ENCODE measurements around the gene TBK1. TPM values are rescaled to one million over a fixed set of nuclear protein-coding genes. Genes with fewer than 3 reads are reported as not detected.
"Not testable (repeated sequence)": the region's sequence is repeated elsewhere in the genome, so short reads cannot be mapped to it uniquely, and the experiment has no call there.

Gene TBK1
- total RNA-seq, 1 experiment from 2014 or later: 26.2 TPM

GRCh38 chr12:64538121-64538520 lies 86.2 kb downstream of the TBK1 start:
- ChIA-PET CTCF (no interaction called here), POLR2A (ENCODE audit: unreplicated experiment) (interaction anchor here (0.6 kb wide), 1 partner anchor 11 kb away, joined by 4 read pairs; no protein-coding TSS in a partner anchor)
- Histone ChIP-seq H3F3A (ENCODE audit: insufficient read depth, low read depth) (no peaks in the 10 kb centered on the region), H3K4me1 (replicated peaks; ENCODE audit: insufficient read depth) (no peaks in the 10 kb centered on the region), H2AFZ (no peak overlapping the region), H3K4me2 (no peak overlapping the region), H3K27me3 (ENCODE audit: insufficient read depth, low read depth) (no peaks in the 10 kb centered on the region), H3K36me3 (ENCODE audit: low read depth) (no peaks in the 10 kb centered on the region), H3K9me2 (ENCODE audit: insufficient read depth) (no peaks in the 10 kb centered on the region), H3K27ac (no peak overlapping the region), H3K4me3 (no peak overlapping the region), H3K79me2 (ENCODE audit: low read depth) (no peaks in the 10 kb centered on the region), H3K9me3 (ENCODE audit: insufficient read depth, low read depth) (no peaks in the 10 kb centered on the region), H4K20me1 (ENCODE audit: insufficient read depth) (no peaks in the 10 kb centered on the region)
- no peak for DNase-seq
- intact Hi-C loops (cut with micrococcal nuclease; ENCODE audit: unreplicated experiment): no loop called here
- TF ChIP-seq, protein P1, sequence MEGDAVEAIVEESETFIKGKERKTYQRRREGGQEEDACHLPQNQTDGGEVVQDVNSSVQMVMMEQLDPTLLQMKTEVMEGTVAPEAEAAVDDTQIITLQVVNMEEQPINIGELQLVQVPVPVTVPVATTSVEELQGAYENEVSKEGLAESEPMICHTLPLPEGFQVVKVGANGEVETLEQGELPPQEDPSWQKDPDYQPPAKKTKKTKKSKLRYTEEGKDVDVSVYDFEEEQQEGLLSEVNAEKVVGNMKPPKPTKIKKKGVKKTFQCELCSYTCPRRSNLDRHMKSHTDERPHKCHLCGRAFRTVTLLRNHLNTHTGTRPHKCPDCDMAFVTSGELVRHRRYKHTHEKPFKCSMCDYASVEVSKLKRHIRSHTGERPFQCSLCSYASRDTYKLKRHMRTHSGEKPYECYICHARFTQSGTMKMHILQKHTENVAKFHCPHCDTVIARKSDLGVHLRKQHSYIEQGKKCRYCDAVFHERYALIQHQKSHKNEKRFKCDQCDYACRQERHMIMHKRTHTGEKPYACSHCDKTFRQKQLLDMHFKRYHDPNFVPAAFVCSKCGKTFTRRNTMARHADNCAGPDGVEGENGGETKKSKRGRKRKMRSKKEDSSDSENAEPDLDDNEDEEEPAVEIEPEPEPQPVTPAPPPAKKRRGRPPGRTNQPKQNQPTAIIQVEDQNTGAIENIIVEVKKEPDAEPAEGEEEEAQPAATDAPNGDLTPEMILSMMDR (conservative IDR thresholded peaks at IDR 0.05): no peak
- no peak for TF ChIP-seq EZH2 (IDR thresholded peaks at IDR 0.05; ENCODE audit: low read depth)
- BruUV-seq (replicated peaks): no TSS peak

- H3K27ac ChIP-seq; H2AFZ ChIP-seq; POLR2A ChIA-PET (ENCODE audit: unreplicated experiment); CTCF ChIA-PET; H3K4me1 ChIP-seq (replicated peaks; ENCODE audit: insufficient read depth); H3K4me2 ChIP-seq; BruUV-seq (replicated peaks); H3F3A ChIP-seq (ENCODE audit: insufficient read depth, low read depth); H3K4me3 ChIP-seq; H4K20me1 ChIP-seq (ENCODE audit: insufficient read depth); H3K9me2 ChIP-seq (ENCODE audit: insufficient read depth); H3K9me3 ChIP-seq (ENCODE audit: insufficient read depth, low read depth); H3K27me3 ChIP-seq (ENCODE audit: insufficient read depth, low read depth); H3K36me3 ChIP-seq (ENCODE audit: low read depth); DNase-seq; H3K79me2 ChIP-seq (ENCODE audit: low read depth): not testable (repeated sequence)
- intact Hi-C loops (cut with micrococcal nuclease; ENCODE audit: unreplicated experiment): loop anchor here (10.0 kb wide), 1 partner anchor 252 kb away; no protein-coding TSS in a partner anchor
These were observed 90.6 kb downstream of the TBK1 start for GRCh38 chr12:64542409-64543047.

GRCh38 chr12:64544371-64545080 lies 92.6 kb downstream of the TBK1 start:
- no peaks in the 10 kb centered on the region for H3K4me1 ChIP-seq (replicated peaks; ENCODE audit: insufficient read depth)
- H4K20me1 ChIP-seq (ENCODE audit: insufficient read depth): no peaks in the 10 kb centered on the region
- H3K36me3 ChIP-seq (ENCODE audit: low read depth): no peaks in the 10 kb centered on the region
- no peak overlapping the region for H3K4me3 ChIP-seq
- H3F3A ChIP-seq (ENCODE audit: insufficient read depth, low read depth): no peaks in the 10 kb centered on the region
- no TSS peak for BruUV-seq (replicated peaks)
- CTCF ChIA-PET: no interaction called here
- no peak overlapping the region for H3K4me2 ChIP-seq
- no peak for TF ChIP-seq EZH2 (IDR thresholded peaks at IDR 0.05; ENCODE audit: low read depth)
- TF ChIP-seq, protein P1 (conservative IDR thresholded peaks at IDR 0.05): no peak
- intact Hi-C loops (cut with micrococcal nuclease; ENCODE audit: unreplicated experiment): loop anchor here (10.0 kb wide), 1 partner anchor 250 kb away; no protein-coding TSS in a partner anchor
- no peaks in the 10 kb centered on the region for H3K9me3 ChIP-seq (ENCODE audit: insufficient read depth, low read depth)
- no peak overlapping the region for H2AFZ ChIP-seq
- H3K27me3 ChIP-seq (ENCODE audit: insufficient read depth, low read depth): no peaks in the 10 kb centered on the region
- no peak overlapping the region for H3K27ac ChIP-seq
- DNase-seq: no peak
- H3K79me2 ChIP-seq (ENCODE audit: low read depth): no peaks in the 10 kb centered on the region
- no peaks in the 10 kb centered on the region for H3K9me2 ChIP-seq (ENCODE audit: insufficient read depth)
- POLR2A ChIA-PET (ENCODE audit: unreplicated experiment): no interaction called here
